ENCODE data around the gene NDN.
"Not testable (repeated sequence)": the region's sequence is repeated elsewhere in the genome, so short reads cannot be mapped to it uniquely, and the experiment has no call there.

Gene NDN

GRCh38 chr15:23687143-23687470 is at the start of gene NDN:
TSS of gene NDN (minus strand) at chr15:23687305. CDS start at chr15:23687217, 88 bp downstream.
- no peak within 1 kb of the TSS for H3K27ac ChIP-seq (ENCODE audit: low read depth, low read length)
- H3K9me3 ChIP-seq (ENCODE audit: control insufficient read depth in 1 of 2, low read length in 2 of 2), result peaks cover 6 to 8% of the 10 kb centered on the region in 2 donors
- H3K27me3 ChIP-seq (ENCODE audit: control insufficient read depth in 1 of 2, insufficient read depth in 2 of 2, low read length in 2 of 2), result no peaks in the 10 kb centered on the region
- no peak within 1 kb of the TSS for H3K9ac ChIP-seq (ENCODE audit: low read depth in 1 of 2, low read length in 2 of 2)
- H3K4me1 ChIP-seq (ENCODE audit: control insufficient read depth in 1 of 2, insufficient read depth in 2 of 2, low read length in 2 of 2), result no peaks in the 10 kb centered on the region
- no peaks in the 10 kb centered on the region for H3K36me3 ChIP-seq (ENCODE audit: control insufficient read depth in 1 of 2, insufficient read depth in 2 of 2, low read length in 2 of 2)
- H3K4me3 ChIP-seq (ENCODE audit: low read depth in 1 of 2, low read length in 2 of 2), result peak within 1 kb of the TSS; percentile 22 to 65

- Histone ChIP-seq H3K27me3 (ENCODE audit: control insufficient read depth in 1 of 2, insufficient read depth in 2 of 2, low read length in 2 of 2) (no peaks in the 10 kb centered on the region), H3K9me3 (ENCODE audit: control insufficient read depth in 1 of 2, low read length in 2 of 2) (peaks cover 3 to 8% of the 10 kb centered on the region in 2 donors), H3K4me3 (ENCODE audit: low read depth in 1 of 2, low read length in 2 of 2) (no peak overlapping the region)
These were observed 49.0 kb upstream of the NDN start for GRCh38 chr15:23736033-23736673.

GRCh38 chr15:23734862-23735261 is 47.8 kb upstream of the NDN start:
- H3K4me3 ChIP-seq (ENCODE audit: low read depth in 1 of 2, low read length in 2 of 2), result no peak overlapping the region
- no peaks in the 10 kb centered on the region for H3K27me3 ChIP-seq (ENCODE audit: control insufficient read depth in 1 of 2, insufficient read depth in 2 of 2, low read length in 2 of 2)
- no peaks in the 10 kb centered on the region for H3K36me3 ChIP-seq (ENCODE audit: control insufficient read depth in 1 of 2, insufficient read depth in 2 of 2, low read length in 2 of 2)
- no peak overlapping the region for H3K27ac ChIP-seq (ENCODE audit: low read depth, low read length)
- H3K9ac ChIP-seq (ENCODE audit: low read depth in 1 of 2, low read length in 2 of 2), result no peak overlapping the region
- H3K9me3 ChIP-seq (ENCODE audit: control insufficient read depth in 1 of 2, low read length in 2 of 2), result peaks cover 3 to 8% of the 10 kb centered on the region in 2 donors
- H3K4me1 ChIP-seq (ENCODE audit: control insufficient read depth in 1 of 2, insufficient read depth in 2 of 2, low read length in 2 of 2), result no peaks in the 10 kb centered on the region

More at GRCh38 chr15:23736033-23736673, 49.0 kb upstream of the NDN start:
- Histone ChIP-seq H3K27ac (ENCODE audit: low read depth, low read length) (no peak overlapping the region), H3K36me3 (ENCODE audit: control insufficient read depth in 1 of 2, insufficient read depth in 2 of 2, low read length in 2 of 2) (no peaks in the 10 kb centered on the region), H3K4me1 (ENCODE audit: control insufficient read depth in 1 of 2, insufficient read depth in 2 of 2, low read length in 2 of 2) (no peaks in the 10 kb centered on the region), H3K9ac (ENCODE audit: low read depth in 1 of 2, low read length in 2 of 2) (no peak overlapping the region)

- H3K27me3 ChIP-seq (ENCODE audit: control insufficient read depth in 1 of 2, insufficient read depth in 2 of 2, low read length in 2 of 2); H3K27ac ChIP-seq (ENCODE audit: low read depth, low read length); H3K9ac ChIP-seq (ENCODE audit: low read depth in 1 of 2, low read length in 2 of 2); H3K36me3 ChIP-seq (ENCODE audit: control insufficient read depth in 1 of 2, insufficient read depth in 2 of 2, low read length in 2 of 2); H3K4me1 ChIP-seq (ENCODE audit: control insufficient read depth in 1 of 2, insufficient read depth in 2 of 2, low read length in 2 of 2); H3K4me3 ChIP-seq (ENCODE audit: low read depth in 1 of 2, low read length in 2 of 2); H3K9me3 ChIP-seq (ENCODE audit: control insufficient read depth in 1 of 2, low read length in 2 of 2): not testable (repeated sequence)
These were observed 27.0 kb upstream of the NDN start for GRCh38 chr15:23713874-23714656.

- H3K9ac ChIP-seq (ENCODE audit: low read depth in 1 of 2, low read length in 2 of 2), result no peak overlapping the region
- H3K4me3 ChIP-seq (ENCODE audit: low read depth in 1 of 2, low read length in 2 of 2), result no peak overlapping the region
- H3K9me3 ChIP-seq (ENCODE audit: control insufficient read depth in 1 of 2, low read length in 2 of 2), result peaks cover 0 to 6% of the 10 kb centered on the region in 2 donors
- no peak overlapping the region for H3K27ac ChIP-seq (ENCODE audit: low read depth, low read length)
- no peaks in the 10 kb centered on the region for H3K36me3 ChIP-seq (ENCODE audit: control insufficient read depth in 1 of 2, insufficient read depth in 2 of 2, low read length in 2 of 2)
- H3K4me1 ChIP-seq (ENCODE audit: control insufficient read depth in 1 of 2, insufficient read depth in 2 of 2, low read length in 2 of 2), result no peaks in the 10 kb centered on the region
- H3K27me3 ChIP-seq (ENCODE audit: control insufficient read depth in 1 of 2, insufficient read depth in 2 of 2, low read length in 2 of 2), result no peaks in the 10 kb centered on the region
These were observed 21.2 kb upstream of the NDN start for GRCh38 chr15:23708332-23708731.

GRCh38 chr15:23695282-23695681 is 8.2 kb upstream of the NDN start:
- Histone ChIP-seq H3K27ac (ENCODE audit: low read depth, low read length) (no peak overlapping the region), H3K27me3 (ENCODE audit: control insufficient read depth in 1 of 2, insufficient read depth in 2 of 2, low read length in 2 of 2) (no peaks in the 10 kb centered on the region), H3K9me3 (ENCODE audit: control insufficient read depth in 1 of 2, low read length in 2 of 2) (peaks cover 10 to 15% of the 10 kb centered on the region in 2 donors), H3K4me1 (ENCODE audit: control insufficient read depth in 1 of 2, insufficient read depth in 2 of 2, low read length in 2 of 2) (no peaks in the 10 kb centered on the region), H3K4me3 (ENCODE audit: low read depth in 1 of 2, low read length in 2 of 2) (no peak overlapping the region), H3K36me3 (ENCODE audit: control insufficient read depth in 1 of 2, insufficient read depth in 2 of 2, low read length in 2 of 2) (no peaks in the 10 kb centered on the region), H3K9ac (ENCODE audit: low read depth in 1 of 2, low read length in 2 of 2) (no peak overlapping the region)

- no peak overlapping the region for H3K9ac ChIP-seq (ENCODE audit: low read depth in 1 of 2, low read length in 2 of 2)
- no peak overlapping the region for H3K4me3 ChIP-seq (ENCODE audit: low read depth in 1 of 2, low read length in 2 of 2)
- no peak overlapping the region for H3K27ac ChIP-seq (ENCODE audit: low read depth, low read length)
- no peaks in the 10 kb centered on the region for H3K4me1 ChIP-seq (ENCODE audit: control insufficient read depth in 1 of 2, insufficient read depth in 2 of 2, low read length in 2 of 2)
- H3K9me3 ChIP-seq (ENCODE audit: control insufficient read depth in 1 of 2, low read length in 2 of 2), result peaks cover 10 to 15% of the 10 kb centered on the region in 2 donors
- H3K36me3 ChIP-seq (ENCODE audit: control insufficient read depth in 1 of 2, insufficient read depth in 2 of 2, low read length in 2 of 2), result no peaks in the 10 kb centered on the region
- H3K27me3 ChIP-seq (ENCODE audit: control insufficient read depth in 1 of 2, insufficient read depth in 2 of 2, low read length in 2 of 2), result no peaks in the 10 kb centered on the region
These were observed 7.5 kb upstream of the NDN start for GRCh38 chr15:23694592-23694991.

GRCh38 chr15:23690450-23690852 is 3.3 kb upstream of the NDN start:
- Histone ChIP-seq H3K27ac (ENCODE audit: low read depth, low read length) (no peak overlapping the region), H3K27me3 (ENCODE audit: control insufficient read depth in 1 of 2, insufficient read depth in 2 of 2, low read length in 2 of 2) (no peaks in the 10 kb centered on the region), H3K36me3 (ENCODE audit: control insufficient read depth in 1 of 2, insufficient read depth in 2 of 2, low read length in 2 of 2) (no peaks in the 10 kb centered on the region), H3K9ac (ENCODE audit: low read depth in 1 of 2, low read length in 2 of 2) (no peak overlapping the region), H3K4me1 (ENCODE audit: control insufficient read depth in 1 of 2, insufficient read depth in 2 of 2, low read length in 2 of 2) (no peaks in the 10 kb centered on the region), H3K4me3 (ENCODE audit: low read depth in 1 of 2, low read length in 2 of 2) (no peak overlapping the region), H3K9me3 (ENCODE audit: control insufficient read depth in 1 of 2, low read length in 2 of 2) (peaks cover 13 to 14% of the 10 kb centered on the region in 2 donors)

GRCh38 chr15:23690015-23690414 is 2.9 kb upstream of the NDN start:
- H3K4me3 ChIP-seq (ENCODE audit: low read depth in 1 of 2, low read length in 2 of 2), result no peak overlapping the region
- no peak overlapping the region for H3K9ac ChIP-seq (ENCODE audit: low read depth in 1 of 2, low read length in 2 of 2)
- H3K27me3 ChIP-seq (ENCODE audit: control insufficient read depth in 1 of 2, insufficient read depth in 2 of 2, low read length in 2 of 2), result no peaks in the 10 kb centered on the region
- H3K36me3 ChIP-seq (ENCODE audit: control insufficient read depth in 1 of 2, insufficient read depth in 2 of 2, low read length in 2 of 2), result no peaks in the 10 kb centered on the region
- H3K4me1 ChIP-seq (ENCODE audit: control insufficient read depth in 1 of 2, insufficient read depth in 2 of 2, low read length in 2 of 2), result no peaks in the 10 kb centered on the region
- no peak overlapping the region for H3K27ac ChIP-seq (ENCODE audit: low read depth, low read length)
- H3K9me3 ChIP-seq (ENCODE audit: control insufficient read depth in 1 of 2, low read length in 2 of 2), result peaks cover 12 to 14% of the 10 kb centered on the region in 2 donors

- H3K4me1 ChIP-seq (ENCODE audit: control insufficient read depth in 1 of 2, insufficient read depth in 2 of 2, low read length in 2 of 2), result no peaks in the 10 kb centered on the region
- no peaks in the 10 kb centered on the region for H3K36me3 ChIP-seq (ENCODE audit: control insufficient read depth in 1 of 2, insufficient read depth in 2 of 2, low read length in 2 of 2)
- H3K9me3 ChIP-seq (ENCODE audit: control insufficient read depth in 1 of 2, low read length in 2 of 2), result peaks cover 6 to 8% of the 10 kb centered on the region in 2 donors
- no peak overlapping the region for H3K27ac ChIP-seq (ENCODE audit: low read depth, low read length)
- no peaks in the 10 kb centered on the region for H3K27me3 ChIP-seq (ENCODE audit: control insufficient read depth in 1 of 2, insufficient read depth in 2 of 2, low read length in 2 of 2)
- H3K9ac ChIP-seq (ENCODE audit: low read depth in 1 of 2, low read length in 2 of 2), result no peak overlapping the region
- peak overlapping the region; percentile 22 to 65 for H3K4me3 ChIP-seq (ENCODE audit: low read depth in 1 of 2, low read length in 2 of 2)
These were observed 501 bp downstream of the NDN start for GRCh38 chr15:23686466-23687142.

Measured in duodenal mucosa (tissue), 2 donors.